ENCODE measurements around the gene SLC44A5.

The SLC44A5 gene

GRCh38 chr1:75522389-75522788, 88.5 kb downstream of the SLC44A5 start:
- TF ChIP-seq CTCF (IDR thresholded peaks at IDR 0.05; ENCODE audit: borderline replicate concordance, insufficient read depth, low read depth, low read length) = no peak

GRCh38 chr1:75521658-75522057, 89.3 kb downstream of the SLC44A5 start:
- TF ChIP-seq CTCF (IDR thresholded peaks at IDR 0.05; ENCODE audit: borderline replicate concordance, insufficient read depth, low read depth, low read length) = no peak
- no peak overlapping the region for H3K4me3 ChIP-seq (ENCODE audit: low read depth, low read length)

More at GRCh38 chr1:75522389-75522788, 88.5 kb downstream of the SLC44A5 start:
- no peak overlapping the region for H3K4me3 ChIP-seq (ENCODE audit: low read depth, low read length)

- TF ChIP-seq CTCF (IDR thresholded peaks at IDR 0.05; ENCODE audit: borderline replicate concordance, insufficient read depth, low read depth, low read length) = no peak
- H3K4me3 ChIP-seq (ENCODE audit: low read depth, low read length) = no peak overlapping the region
Measured at GRCh38 chr1:75520862-75521475, 89.9 kb downstream of the SLC44A5 start.

GRCh38 chr1:75519651-75520427, 91.1 kb downstream of the SLC44A5 start:
- no peak for TF ChIP-seq CTCF (IDR thresholded peaks at IDR 0.05; ENCODE audit: borderline replicate concordance, insufficient read depth, low read depth, low read length)
- H3K4me3 ChIP-seq (ENCODE audit: low read depth, low read length) = no peak overlapping the region

GRCh38 chr1:75518686-75519085, 92.2 kb downstream of the SLC44A5 start:
- no peak for TF ChIP-seq CTCF (IDR thresholded peaks at IDR 0.05; ENCODE audit: borderline replicate concordance, insufficient read depth, low read depth, low read length)
- H3K4me3 ChIP-seq (ENCODE audit: low read depth, low read length) = no peak overlapping the region

- H3K4me3 ChIP-seq (ENCODE audit: low read depth, low read length) = no peak overlapping the region
- TF ChIP-seq CTCF (IDR thresholded peaks at IDR 0.05; ENCODE audit: borderline replicate concordance, insufficient read depth, low read depth, low read length) = no peak
Measured at GRCh38 chr1:75514270-75514669, 96.6 kb downstream of the SLC44A5 start.

GRCh38 chr1:75506976-75507375, 103.9 kb downstream of the SLC44A5 start:
- no peak for TF ChIP-seq CTCF (IDR thresholded peaks at IDR 0.05; ENCODE audit: borderline replicate concordance, insufficient read depth, low read depth, low read length)
- no peak overlapping the region for H3K4me3 ChIP-seq (ENCODE audit: low read depth, low read length)
